GM10266 (cell line): ENCODE results near the gene MRGPRD.

Experiments used
- DNase-seq: peaks from one replicate; pipeline ENCODE4 v3.0.0; 2012; ENCODE audit errors: extremely low spot score
- CTCF ChIP-seq: IDR thresholded peaks from 2 replicates; pipeline ENCODE4 v1.5.1; 2012; ENCODE audit warnings: mild to moderate bottlenecking, low read depth; ENCODE audit not compliant: control insufficient read depth, insufficient read depth; ENCODE audit errors: missing control alignments

MRGPRD gene

GRCh38 chr11:68990995-68991780 lies 10.4 kb upstream of the MRGPRD start:
- DNase-seq = no peak
- TF ChIP-seq CTCF = no peak

- no peak for DNase-seq
- no peak for TF ChIP-seq CTCF
Observed at GRCh38 chr11:68989936-68990606, 9.3 kb upstream of the MRGPRD start.

GRCh38 chr11:68988491-68988890 lies 7.7 kb upstream of the MRGPRD start:
- DNase-seq = no peak
- no peak for TF ChIP-seq CTCF

- no peak for DNase-seq
- no peak for TF ChIP-seq CTCF
Observed at GRCh38 chr11:68987211-68987610, 6.4 kb upstream of the MRGPRD start.

- DNase-seq = no peak
- TF ChIP-seq CTCF = no peak
Observed at GRCh38 chr11:68983801-68984200, 3.0 kb upstream of the MRGPRD start.

- no peak for DNase-seq
- TF ChIP-seq CTCF = no peak
Observed at GRCh38 chr11:68982134-68982533, 1.3 kb upstream of the MRGPRD start.
